KOPT-K1 (cell line): Measurements from ENCODE around the gene ALDH2.
"Not testable (repeated sequence)": the region's sequence is repeated elsewhere in the genome, so short reads cannot be mapped to it uniquely, and the experiment has no call there.

Source experiments
- H3K27ac ChIP-seq: fragments of 200-600 bp; sonication (generic); 2 replicates; pipeline ENCODE4 v1.5.1; 2016; ENCODE audit warnings: antibody characterized with exemption, mild to moderate bottlenecking, low read depth, low read length; ENCODE audit not compliant: poor library complexity, severe bottlenecking
- H3K36me3 ChIP-seq: fragments of 200-600 bp; sonication (generic); 2 replicates; pipeline ENCODE4 v1.5.1; 2017; ENCODE audit warnings: antibody characterized with exemption, mild to moderate bottlenecking, low read length, moderate library complexity; ENCODE audit not compliant: insufficient read depth
- H3K9me3 ChIP-seq: fragments of 200-600 bp; sonication (generic); 2 replicates; pipeline ENCODE4 v1.5.1; 2017; ENCODE audit warnings: antibody characterized with exemption, low read length, mild to moderate bottlenecking; ENCODE audit not compliant: insufficient read depth, poor library complexity, severe bottlenecking

ALDH2 gene

GRCh38 chr12:111792155-111792855, 25.6 kb downstream of the ALDH2 start:
- Histone ChIP-seq H3K36me3 (no peaks in the 10 kb centered on the region), H3K27ac (no peak overlapping the region), H3K9me3 (no peaks in the 10 kb centered on the region)

DNA sequence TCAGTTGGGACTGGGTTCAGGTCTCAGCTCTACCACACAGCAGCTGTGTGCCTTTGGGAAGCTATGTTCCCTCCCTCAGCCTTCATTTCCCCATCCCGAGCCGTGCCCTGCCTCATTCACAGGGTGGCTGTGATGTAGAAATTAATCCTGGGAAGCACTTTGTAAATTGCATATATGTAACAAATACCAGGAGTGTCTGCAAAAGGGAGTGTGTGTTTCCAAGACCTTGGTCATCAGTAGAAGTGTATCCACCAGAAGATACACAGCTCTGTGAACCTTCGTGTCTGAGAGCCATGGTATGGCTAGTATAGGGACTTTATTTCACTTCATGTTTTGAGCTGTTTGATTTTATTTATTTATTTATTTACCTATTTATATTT, 26.1 kb downstream of the ALDH2 start:
- H3K36me3 ChIP-seq, result no peaks in the 10 kb centered on the region
- no peak overlapping the region for H3K27ac ChIP-seq
- H3K9me3 ChIP-seq, result no peaks in the 10 kb centered on the region

GRCh38 chr12:111798182-111798581, 31.4 kb downstream of the ALDH2 start:
- H3K36me3 ChIP-seq, result no peaks in the 10 kb centered on the region
- H3K27ac ChIP-seq, result no peak overlapping the region
- H3K9me3 ChIP-seq, result no peaks in the 10 kb centered on the region

DNA sequence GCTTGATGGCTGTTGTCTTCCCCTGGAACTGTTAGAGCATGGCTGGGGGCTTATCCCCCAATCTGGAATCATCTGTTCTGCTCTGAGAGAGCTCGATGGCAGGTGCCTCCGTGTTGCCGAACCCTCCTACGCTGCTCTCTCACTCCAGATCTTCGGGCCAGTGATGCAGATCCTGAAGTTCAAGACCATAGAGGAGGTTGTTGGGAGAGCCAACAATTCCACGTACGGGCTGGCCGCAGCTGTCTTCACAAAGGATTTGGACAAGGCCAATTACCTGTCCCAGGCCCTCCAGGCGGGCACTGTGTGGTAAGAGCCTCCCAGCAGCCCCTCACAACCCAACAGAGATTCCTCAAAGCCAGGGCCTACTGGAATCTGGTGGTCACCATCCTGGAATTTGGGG, 33.0 kb downstream of the ALDH2 start:
- H3K9me3 ChIP-seq, result no peaks in the 10 kb centered on the region
- no peak overlapping the region for H3K27ac ChIP-seq
- H3K36me3 ChIP-seq, result no peaks in the 10 kb centered on the region

GRCh38 chr12:111803038-111803626, 36.4 kb downstream of the ALDH2 start:
- H3K36me3 ChIP-seq, result no peaks in the 10 kb centered on the region
- H3K27ac ChIP-seq, result no peak overlapping the region
- no peaks in the 10 kb centered on the region for H3K9me3 ChIP-seq

DNA sequence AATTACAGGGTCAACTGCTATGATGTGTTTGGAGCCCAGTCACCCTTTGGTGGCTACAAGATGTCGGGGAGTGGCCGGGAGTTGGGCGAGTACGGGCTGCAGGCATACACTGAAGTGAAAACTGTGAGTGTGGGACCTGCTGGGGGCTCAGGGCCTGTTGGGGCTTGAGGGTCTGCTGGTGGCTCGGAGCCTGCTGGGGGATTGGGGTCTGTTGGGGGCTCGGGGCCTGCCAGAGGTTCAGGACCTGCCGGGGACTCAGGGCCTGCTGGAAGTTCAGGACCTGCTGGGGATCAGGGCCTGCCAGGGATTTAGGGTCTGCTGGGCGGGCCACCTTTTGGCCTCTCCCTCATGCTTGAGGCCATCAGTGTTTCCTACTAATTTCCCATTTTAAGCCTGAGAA, 37.1 kb downstream of the ALDH2 start:
- Histone ChIP-seq H3K36me3 (no peaks in the 10 kb centered on the region), H3K9me3 (no peaks in the 10 kb centered on the region), H3K27ac (no peak overlapping the region)

GRCh38 chr12:111806304-111806703, 39.6 kb downstream of the ALDH2 start:
- no peaks in the 10 kb centered on the region for H3K36me3 ChIP-seq
- no peak overlapping the region for H3K27ac ChIP-seq
- no peaks in the 10 kb centered on the region for H3K9me3 ChIP-seq

- Histone ChIP-seq H3K36me3 (no peaks in the 10 kb centered on the region), H3K9me3 (no peaks in the 10 kb centered on the region), H3K27ac (no peak overlapping the region)
These were observed 40.5 kb downstream of the ALDH2 start for GRCh38 chr12:111807232-111807631.

DNA sequence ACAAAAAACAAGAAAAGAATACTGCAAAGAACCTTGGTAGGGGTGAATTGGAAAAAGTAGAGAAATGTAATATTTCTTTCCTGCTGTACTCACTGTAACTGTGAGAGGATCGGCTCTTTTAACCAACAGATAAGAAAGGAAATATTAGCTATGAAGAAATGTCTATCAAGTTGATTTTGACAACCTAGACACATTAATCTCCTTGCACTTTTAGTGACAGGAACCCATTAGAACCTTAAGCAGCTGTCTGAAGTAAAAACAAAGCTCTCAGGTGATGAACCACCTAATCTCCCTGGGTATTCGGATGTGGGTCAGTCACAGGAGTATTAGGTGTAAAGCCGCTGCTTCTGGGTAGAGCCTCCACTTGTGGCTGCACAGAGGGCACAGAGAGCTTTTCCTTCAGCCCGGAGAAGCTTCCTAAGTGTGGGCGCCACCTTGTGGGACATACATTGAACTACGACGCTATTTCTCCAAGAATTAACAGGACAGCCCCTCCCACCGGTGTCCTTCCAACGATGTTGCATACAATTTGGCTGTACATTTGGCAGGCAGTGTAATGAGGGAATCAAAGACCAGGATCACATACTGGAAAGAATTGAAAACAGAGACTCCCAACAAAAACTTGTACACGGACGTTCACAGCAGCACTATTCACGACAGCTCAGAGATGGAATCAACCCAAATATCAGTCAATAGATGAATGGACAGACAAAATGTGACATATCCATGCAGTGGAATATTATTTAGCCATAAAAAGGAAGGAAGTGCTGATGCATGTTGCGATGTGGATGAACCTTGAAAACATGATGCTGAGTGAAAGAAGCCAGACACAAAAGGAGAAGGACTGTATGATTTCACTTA, 46.4 kb downstream of the ALDH2 start:
- H3K9me3 ChIP-seq, result no peaks in the 10 kb centered on the region
- H3K27ac ChIP-seq, result no peak overlapping the region
- no peaks in the 10 kb centered on the region for H3K36me3 ChIP-seq

GRCh38 chr12:111816065-111816615, 49.4 kb downstream of the ALDH2 start:
- H3K27ac ChIP-seq, result no peak overlapping the region
- H3K36me3 ChIP-seq, result no peaks in the 10 kb centered on the region
- H3K9me3 ChIP-seq, result peaks cover 3% of the 10 kb centered on the region

DNA sequence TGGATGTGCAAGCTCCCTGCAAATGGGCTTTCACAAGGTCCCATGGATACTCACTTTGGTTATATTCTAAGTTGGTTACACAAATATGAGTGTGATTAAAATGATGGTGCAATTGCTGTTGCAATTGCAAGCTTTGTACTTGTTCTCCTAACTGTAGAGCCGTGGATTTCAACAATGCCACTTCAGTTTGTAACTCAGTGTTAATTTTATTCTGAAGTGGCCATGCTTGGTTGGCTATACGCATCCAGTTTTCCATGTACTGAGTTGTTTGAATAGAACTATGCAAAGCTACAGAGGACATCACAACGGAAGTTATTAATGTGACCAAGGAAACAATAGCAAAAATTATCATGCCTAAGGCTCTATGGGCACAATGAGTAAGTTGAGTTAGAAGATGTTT, 50.2 kb downstream of the ALDH2 start:
- not testable (repeated sequence) for H3K36me3 ChIP-seq, H3K9me3 ChIP-seq, H3K27ac ChIP-seq

DNA sequence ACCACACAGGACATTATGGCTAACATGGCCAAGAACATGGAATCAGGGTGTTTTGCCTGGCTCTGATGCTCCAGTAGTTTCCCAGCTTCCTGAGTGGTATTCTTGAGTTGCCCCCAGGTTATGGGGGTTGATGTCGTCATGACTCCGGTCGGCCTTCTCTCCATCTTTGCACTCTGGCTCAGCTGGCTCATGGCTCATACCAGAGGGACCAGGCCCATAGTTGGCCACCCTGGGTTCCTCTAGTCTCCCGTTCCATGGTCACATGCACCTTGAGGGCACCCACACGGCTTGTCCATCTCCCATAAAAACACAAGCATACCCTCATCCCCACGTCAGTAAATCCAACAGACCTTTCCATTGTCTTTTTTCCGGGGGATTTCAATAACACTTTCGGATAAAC, 51.6 kb downstream of the ALDH2 start:
- peaks cover 3% of the 10 kb centered on the region for H3K9me3 ChIP-seq
- no peaks in the 10 kb centered on the region for H3K36me3 ChIP-seq
- no peak overlapping the region for H3K27ac ChIP-seq

DNA sequence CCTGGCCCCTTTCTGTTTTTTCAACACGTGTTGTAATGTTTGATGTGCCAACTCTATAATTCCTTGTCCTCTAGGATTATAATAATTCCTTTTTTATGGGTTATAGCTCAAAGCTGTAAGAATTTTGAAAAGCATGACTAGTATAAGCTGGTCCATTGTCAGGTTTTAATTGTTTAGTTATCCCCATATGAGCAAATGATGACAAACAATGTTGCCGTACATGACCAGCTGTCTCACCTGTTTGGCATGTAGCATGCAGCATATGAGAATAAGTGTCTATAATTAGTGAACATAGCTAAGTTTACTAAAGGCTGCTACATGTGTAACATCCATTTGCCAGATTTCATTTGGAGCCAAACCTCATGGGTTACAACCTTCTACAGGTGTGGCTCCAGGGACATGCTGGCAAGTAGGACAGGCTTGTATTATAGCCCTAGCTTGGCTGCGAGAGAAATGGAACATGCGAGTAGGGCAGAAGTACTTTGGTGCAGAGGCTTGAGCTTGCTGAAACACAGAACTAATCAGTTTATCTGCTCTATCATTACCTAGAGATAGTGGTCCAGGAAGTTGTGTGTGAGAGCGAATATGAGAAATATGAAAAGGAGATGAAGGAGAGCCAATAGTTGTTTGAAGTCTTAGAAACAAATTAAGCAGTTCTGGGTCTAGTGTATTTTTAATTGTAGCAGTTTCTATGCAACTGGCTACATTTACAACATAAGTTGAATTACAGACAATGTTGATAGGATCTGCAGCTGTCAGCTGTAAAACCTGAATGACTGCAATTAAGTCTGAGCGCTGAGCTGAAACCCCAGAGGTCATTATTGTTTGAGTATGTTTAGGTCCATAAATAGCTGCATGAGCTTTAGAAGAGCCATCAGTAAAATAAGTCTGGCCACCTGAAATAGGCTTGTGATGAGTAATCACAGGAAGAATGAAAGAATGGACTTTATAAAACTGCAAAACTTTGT, 52.7 kb downstream of the ALDH2 start:
- Histone ChIP-seq H3K9me3 (peaks cover 3% of the 10 kb centered on the region), H3K27ac (no peak overlapping the region), H3K36me3 (no peaks in the 10 kb centered on the region)

DNA sequence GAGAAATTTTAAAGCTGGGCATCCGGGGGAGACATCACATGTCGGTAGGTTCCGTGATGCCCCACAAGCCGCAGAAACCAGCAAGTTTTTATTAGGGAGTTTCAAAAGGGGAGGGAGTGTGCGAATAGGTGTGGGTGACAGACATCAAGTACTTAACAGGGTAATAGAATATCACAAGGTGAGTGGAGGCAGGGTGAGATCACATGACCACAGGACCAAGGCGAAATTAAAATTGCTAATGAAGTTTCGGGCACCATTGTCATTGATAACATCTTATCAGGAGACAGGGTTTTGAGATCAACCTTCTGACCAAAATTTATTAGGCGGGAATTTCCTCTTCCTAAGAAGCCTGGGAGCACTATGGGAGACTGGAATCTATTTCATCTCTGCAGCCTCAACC, 54.1 kb downstream of the ALDH2 start:
- H3K9me3 ChIP-seq, H3K27ac ChIP-seq: not testable (repeated sequence)

More for the DNA sequence above, 54.1 kb downstream of the ALDH2 start:
- H3K36me3 ChIP-seq, result not testable (repeated sequence)
